Endothelial cell of umbilical vein (primary cell): ENCODE results near the gene NAA16. TPM values are rescaled to one million over a fixed set of nuclear protein-coding genes. Genes with fewer than 3 reads are reported as not detected.

ENCODE experiments used
- BruUV-seq: library from RNA; stranded (reverse); fragments of 400-500 nt; replicated peaks from 2 replicates; lab custom pipeline; 2021; lab: Mats Ljungman, UMichigan
- CTCF ChIA-PET: fragments of 300-600, 350-600 bp; sonication (Branson Sonifier 250); formaldehyde crosslinking; loops from one replicate; lab custom pipeline; 2021; ENCODE audit warnings: antibody characterized with exemption, inconsistent platforms; lab: Charles Lee
- POLR2A ChIA-PET: fragments of 300-600, 350-600 bp; sonication (Branson Sonifier 250); formaldehyde crosslinking; loops from one replicate; lab custom pipeline; 2021; ENCODE audit warnings: antibody characterized with exemption, inconsistent platforms; lab: Charles Lee
- DNase-seq: peaks from one replicate; pipeline ENCODE4 v3.0.0-alpha.2; 2011; ENCODE audit warnings: low read depth, low spot score
- FAIRE-seq: peaks from 2 replicates; lab custom pipeline; 2011; peaks lifted over from hg19 to GRCh38; lab: Jason Lieb, UNC
- H2AFZ ChIP-seq: 2 replicates; pipeline ENCODE4 v1.6.0; 2012; ENCODE audit warnings: low read depth, low read length, control low read depth, inconsistent platforms
- H3K27ac ChIP-seq: 2 replicates; pipeline ENCODE4 v1.5.1; 2011; ENCODE audit warnings: low read depth, mild to moderate bottlenecking, control low read depth, low read length, moderate library complexity; ENCODE audit not compliant: insufficient read depth
- H3K27me3 ChIP-seq, 2 experiments: 2 replicates each; pipeline versions ENCODE4 v1.6.0 to v1.6.1; 2011; ENCODE audit warnings: low read length in 2 of 2, mixed read lengths in 1 of 2; ENCODE audit not compliant: control insufficient read depth in 2 of 2, insufficient read depth in 2 of 2
- H3K36me3 ChIP-seq, 2 experiments: 2 replicates in 1 of 2; 3 replicates in 1 of 2; pipeline ENCODE4 v1.5.1; 2011; ENCODE audit warnings: low read length in 2 of 2, mild to moderate bottlenecking in 1 of 2, moderate library complexity in 1 of 2; ENCODE audit not compliant: control insufficient read depth in 2 of 2, insufficient read depth in 2 of 2; ENCODE audit errors: extremely low read depth in 1 of 2
- H3K4me1 ChIP-seq: 3 replicates; pipeline ENCODE4 v1.5.1; 2011; ENCODE audit warnings: mild to moderate bottlenecking, low read length; ENCODE audit not compliant: control insufficient read depth, insufficient read depth; ENCODE audit errors: extremely low read depth
- H3K4me2 ChIP-seq: 2 replicates; pipeline ENCODE4 v1.6.1; 2011; ENCODE audit warnings: low read length, control low read depth, mixed read lengths; ENCODE audit not compliant: insufficient read depth
- H3K4me3 ChIP-seq, 3 experiments: fragments of 200-600 bp in 1 of 3; sonication (generic), shearing (Covaris generic) in 1 of 3; replicated peaks in 1 of 3; 2 replicates each; pipeline ENCODE4 v1.5.1; 2011 to 2016; ENCODE audit warnings: control low read depth in 3 of 3, low read length in 3 of 3, mild to moderate bottlenecking in 2 of 3, inconsistent platforms in 1 of 3, low read depth in 1 of 3, moderate library complexity in 1 of 3; ENCODE audit not compliant: insufficient read depth in 1 of 3
- H3K79me2 ChIP-seq: 2 replicates; pipeline ENCODE4 v1.6.0; 2012; ENCODE audit warnings: low read length, inconsistent platforms; ENCODE audit not compliant: control insufficient read depth, insufficient read depth
- H3K9ac ChIP-seq: replicated peaks from 2 replicates; pipeline ENCODE3; 2011; ENCODE audit warnings: low read length, control low read depth; ENCODE audit not compliant: insufficient read depth; ENCODE audit errors: extremely low read depth
- H3K9me1 ChIP-seq: replicated peaks from 3 replicates; pipeline ENCODE4 v1.6.0; 2011; ENCODE audit warnings: mild to moderate bottlenecking, low read length; ENCODE audit not compliant: control insufficient read depth, insufficient read depth; ENCODE audit errors: extremely low read depth
- H3K9me3 ChIP-seq: replicated peaks from 2 replicates; pipeline ENCODE4 v1.5.1; 2012; ENCODE audit warnings: low read length, inconsistent platforms; ENCODE audit not compliant: control insufficient read depth, insufficient read depth
- H4K20me1 ChIP-seq: replicated peaks from 2 replicates; pipeline ENCODE3; 2011; ENCODE audit warnings: mild to moderate bottlenecking, low read length; ENCODE audit not compliant: control insufficient read depth, insufficient read depth; ENCODE audit errors: extremely low read depth
- EZH2 ChIP-seq: IDR thresholded peaks from 2 replicates; pipeline ENCODE4 v1.6.1; 2012; ENCODE audit warnings: borderline replicate concordance, low read depth, mild to moderate bottlenecking, moderate library complexity, low read length, inconsistent platforms; ENCODE audit not compliant: severe bottlenecking
- FOS ChIP-seq: IDR thresholded peaks from 2 replicates; pipeline ENCODE4 v1.6.1; 2011; ENCODE audit warnings: mild to moderate bottlenecking, low read length, moderate library complexity, borderline replicate concordance; ENCODE audit not compliant: insufficient read depth
- GATA2 ChIP-seq: IDR thresholded peaks from 2 replicates; pipeline ENCODE4 v1.7.0; 2011; ENCODE audit warnings: low read depth, mild to moderate bottlenecking, moderate library complexity, mixed read lengths, low read length; ENCODE audit not compliant: insufficient read length, insufficient read depth
- JUN ChIP-seq: IDR thresholded peaks from 2 replicates; pipeline ENCODE4 v1.6.1; 2011; ENCODE audit warnings: borderline replicate concordance, low read depth; ENCODE audit not compliant: insufficient read length, insufficient read depth
- MYC ChIP-seq: IDR thresholded peaks from one replicate; pipeline ENCODE4 v1.6.1; 2011; ENCODE audit warnings: mild to moderate bottlenecking, low read depth, low read length
- POLR2A ChIP-seq: IDR thresholded peaks from 2 replicates; pipeline ENCODE4 v1.6.1; 2012; ENCODE audit warnings: low read depth, mild to moderate bottlenecking, control low read depth, low read length
- POLR2AphosphoS5 ChIP-seq: IDR thresholded peaks from 2 replicates; pipeline ENCODE4 v1.6.1; 2012; ENCODE audit warnings: low read depth, mild to moderate bottlenecking, control low read depth, low read length, moderate library complexity; ENCODE audit not compliant: insufficient read depth
- dilution Hi-C: fragments of 300-500 bp; cut with MboI; formaldehyde crosslinking; loops from one replicate; pipeline ENCODE4 v1.15.0; 2019; ENCODE audit warnings: low sequenced_read_pairs; ENCODE audit not compliant: extremely low pct_ligation_motif_present
- intact Hi-C: fragments of 100-400 bp; cut with micrococcal nuclease; formaldehyde crosslinking; loops from one replicate; pipeline ENCODE4 v1.10.0; 2022
- polyA plus RNA-seq, 4 experiments: library from polyadenylated mRNA; depleted of rRNA in 3 of 4; stranded (reverse) in 3 of 4; unstranded in 1 of 4; fragments of >200 nt; gene quantifications; 2 replicates each; pipeline versions ENCODE4 v1.2.1 to v1.2.3, GENCODE V29; 2011 to 2012; ENCODE audit warnings: missing spikeins in 1 of 4
- total RNA-seq: library from RNA; stranded (reverse); gene quantifications from 2 replicates; pipeline ENCODE4 v1.2.3, GENCODE V29; 2021
- TF ChIP-seq, protein P1 (sequence below), 2 donors: IDR thresholded peaks; 1 replicate in 1 of 2; 2 replicates in 1 of 2; pipeline ENCODE4 v1.5.1; 2011; ENCODE audit warnings: low read length in 2 of 2, mild to moderate bottlenecking in 2 of 2, moderate library complexity in 2 of 2, control low read depth in 1 of 2, inconsistent platforms in 1 of 2, low read depth in 1 of 2; ENCODE audit not compliant: insufficient read depth in 1 of 2; ENCODE audit errors: extremely low read depth in 1 of 2
- TF ChIP-seq, protein P2 (sequence below): IDR thresholded peaks from 2 replicates; pipeline ENCODE4 v1.6.1; 2011; ENCODE audit not compliant: insufficient read depth, insufficient read length

Gene NAA16
- total and polyA plus RNA-seq, 2 donors (not counting 3 experiments of a cell fraction or from before 2014, with no cell fraction given) = 8.6 to 26.1 TPM

DNA sequence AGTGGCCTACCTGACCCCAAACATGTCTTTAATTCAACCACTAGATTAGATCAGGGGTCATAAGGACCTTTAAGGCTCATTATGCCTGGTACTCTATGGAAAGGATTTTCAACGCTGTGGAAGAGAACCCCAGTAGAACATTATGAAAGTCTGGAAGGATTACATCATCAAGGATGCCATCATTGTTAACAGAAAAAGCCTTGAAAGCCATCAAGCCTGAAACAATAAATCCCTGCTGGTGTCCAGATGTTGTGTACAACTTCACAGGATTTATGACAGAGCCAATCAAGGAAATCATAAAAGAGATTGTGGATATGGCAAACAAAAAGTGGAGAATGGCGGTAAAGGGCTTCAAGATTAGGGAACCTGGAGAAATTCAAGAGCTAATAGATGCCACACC lies 59.7 kb downstream of the NAA16 start:
- TF ChIP-seq POLR2AphosphoS5 = no peak
- ChIA-PET CTCF (interaction anchor here (1.5 kb wide), 1 partner anchor 10 kb away, joined by 4 read pairs; no protein-coding TSS in a partner anchor), POLR2A (no interaction called here)
- Histone ChIP-seq H3K79me2 (no peaks in the 10 kb centered on the region), H3K27me3 (no peaks in the 10 kb centered on the region), H3K4me3 (no peak overlapping the region), H3K9me1 (no peaks in the 10 kb centered on the region), H3K9me3 (no peaks in the 10 kb centered on the region), H3K36me3 (peaks cover 2 to 18% of the 10 kb centered on the region in 2 experiments), H3K9ac (no peak overlapping the region), H4K20me1 (no peaks in the 10 kb centered on the region), H3K27ac (no peak overlapping the region), H3K4me1 (no peaks in the 10 kb centered on the region), H3K4me2 (no peak overlapping the region), H2AFZ (no peak overlapping the region)
- BruUV-seq = no TSS peak
- dilution Hi-C loops = no loop called here
- FAIRE-seq (no peak), DNase-seq (no peak)
- intact Hi-C loops = no loop called here

DNA sequence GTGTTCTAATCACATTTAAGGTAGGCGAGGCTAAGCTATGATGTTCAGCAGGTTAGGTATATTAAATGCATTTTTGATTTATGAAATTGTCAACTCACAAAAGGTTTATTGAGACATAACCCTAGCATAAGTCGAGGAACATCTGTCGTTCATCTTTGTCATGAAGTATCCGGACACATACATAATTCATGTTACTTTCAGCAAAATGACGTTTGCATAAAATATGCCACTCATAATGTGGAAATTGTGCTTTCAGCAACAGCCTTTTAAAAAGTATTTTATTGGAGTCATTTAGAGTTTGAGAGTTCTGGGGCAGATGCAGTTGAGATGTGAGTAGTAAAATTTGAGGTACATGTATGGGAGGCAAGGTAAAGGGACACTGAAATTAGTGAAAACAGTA lies 66.4 kb downstream of the NAA16 start:
- H4K20me1 ChIP-seq = no peaks in the 10 kb centered on the region
- intact Hi-C loops (no loop called here), dilution Hi-C loops (no loop called here)
- no peak for DNase-seq
- no peak overlapping the region for H3K4me3 ChIP-seq
- no TSS peak for BruUV-seq
- H3K36me3 ChIP-seq = peaks cover 0 to 10% of the 10 kb centered on the region in 2 experiments
- CTCF ChIA-PET = interaction anchor here (1.1 kb wide), 1 partner anchor 9 kb away, joined by 3 read pairs; no protein-coding TSS in a partner anchor
- no peak overlapping the region for H3K4me2 ChIP-seq
- H3K27ac ChIP-seq = no peak overlapping the region
- H3K4me1 ChIP-seq = no peaks in the 10 kb centered on the region
- POLR2A ChIA-PET = no interaction called here
- TF ChIP-seq, protein P1, sequence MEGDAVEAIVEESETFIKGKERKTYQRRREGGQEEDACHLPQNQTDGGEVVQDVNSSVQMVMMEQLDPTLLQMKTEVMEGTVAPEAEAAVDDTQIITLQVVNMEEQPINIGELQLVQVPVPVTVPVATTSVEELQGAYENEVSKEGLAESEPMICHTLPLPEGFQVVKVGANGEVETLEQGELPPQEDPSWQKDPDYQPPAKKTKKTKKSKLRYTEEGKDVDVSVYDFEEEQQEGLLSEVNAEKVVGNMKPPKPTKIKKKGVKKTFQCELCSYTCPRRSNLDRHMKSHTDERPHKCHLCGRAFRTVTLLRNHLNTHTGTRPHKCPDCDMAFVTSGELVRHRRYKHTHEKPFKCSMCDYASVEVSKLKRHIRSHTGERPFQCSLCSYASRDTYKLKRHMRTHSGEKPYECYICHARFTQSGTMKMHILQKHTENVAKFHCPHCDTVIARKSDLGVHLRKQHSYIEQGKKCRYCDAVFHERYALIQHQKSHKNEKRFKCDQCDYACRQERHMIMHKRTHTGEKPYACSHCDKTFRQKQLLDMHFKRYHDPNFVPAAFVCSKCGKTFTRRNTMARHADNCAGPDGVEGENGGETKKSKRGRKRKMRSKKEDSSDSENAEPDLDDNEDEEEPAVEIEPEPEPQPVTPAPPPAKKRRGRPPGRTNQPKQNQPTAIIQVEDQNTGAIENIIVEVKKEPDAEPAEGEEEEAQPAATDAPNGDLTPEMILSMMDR (IDR thresholded peaks at IDR 0.05; ENCODE audit: extremely low read depth in 1 of 2, insufficient read depth in 1 of 2, low read depth in 1 of 2, low read length in 2 of 2) = no peak
- TF ChIP-seq POLR2A (no peak), POLR2AphosphoS5 (no peak), FOS (no peak), MYC (no peak), EZH2 (no peak), JUN (no peak), GATA2 (no peak)
- TF ChIP-seq, protein P2, sequence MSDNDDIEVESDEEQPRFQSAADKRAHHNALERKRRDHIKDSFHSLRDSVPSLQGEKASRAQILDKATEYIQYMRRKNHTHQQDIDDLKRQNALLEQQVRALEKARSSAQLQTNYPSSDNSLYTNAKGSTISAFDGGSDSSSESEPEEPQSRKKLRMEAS = no peak
- H3K27me3 ChIP-seq = no peaks in the 10 kb centered on the region
- H3K9me1 ChIP-seq = no peaks in the 10 kb centered on the region
- H2AFZ ChIP-seq = no peak overlapping the region
- FAIRE-seq = no peak
- H3K9ac ChIP-seq = no peak overlapping the region
- no peaks in the 10 kb centered on the region for H3K9me3 ChIP-seq
- no peaks in the 10 kb centered on the region for H3K79me2 ChIP-seq
